Measurements from ENCODE around the gene MSL3B.

DNA sequence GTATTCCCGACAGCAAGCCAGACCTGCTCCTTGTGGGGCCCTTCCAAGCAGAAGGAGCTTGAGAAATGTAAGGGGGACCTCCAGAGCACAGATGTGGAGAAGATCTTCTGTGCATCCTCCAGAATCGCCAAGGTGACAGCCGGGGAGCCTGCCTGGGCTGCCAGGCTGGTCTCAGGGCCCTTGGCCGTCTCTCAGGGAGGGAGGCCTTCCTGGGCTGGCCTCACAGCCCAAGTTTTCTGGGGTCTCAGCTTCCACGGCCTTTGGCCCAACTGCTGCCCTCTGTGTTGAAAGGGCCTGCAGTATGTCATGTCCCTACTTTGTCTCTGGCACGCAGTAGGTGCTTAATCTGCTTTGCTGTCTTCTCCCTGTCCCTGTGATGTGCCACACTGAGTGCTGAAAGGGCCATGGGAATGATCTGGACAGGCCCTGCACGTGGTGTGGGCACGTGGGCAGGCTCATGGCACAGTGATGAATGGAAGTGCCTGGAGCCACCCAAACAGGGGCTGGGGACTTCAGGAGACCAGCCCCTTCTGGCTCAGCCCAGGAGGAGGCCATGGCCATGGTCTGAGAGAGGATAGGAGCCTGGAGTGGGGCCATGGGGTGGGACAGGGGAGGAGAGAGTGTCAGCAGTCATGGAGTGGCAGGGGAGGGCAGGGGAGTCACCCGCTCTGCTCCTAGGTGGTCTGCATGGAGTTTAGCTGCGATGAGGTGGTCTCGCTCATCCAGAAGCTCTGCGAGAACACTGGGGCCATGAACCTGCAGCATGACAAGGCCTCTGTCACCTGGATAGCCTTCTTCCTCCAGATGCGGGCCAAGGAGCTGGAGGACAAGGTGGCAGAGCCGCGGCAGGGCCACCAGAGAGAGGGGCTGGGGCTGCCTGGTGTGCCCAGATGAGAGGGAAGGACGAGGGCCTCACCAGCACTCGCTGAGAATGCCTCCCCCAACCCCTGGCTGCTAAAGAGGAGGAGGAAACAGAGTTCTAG lies 49.3 kb downstream of the MSL3B start:
- TF ChIP-seq FOXA1 (IDR thresholded peaks at IDR 0.05) (no peak), FOXM1 (IDR thresholded peaks at IDR 0.05; ENCODE audit: borderline replicate concordance) (no peak), FOXK2 (IDR thresholded peaks at IDR 0.05) (no peak), ARNT (IDR thresholded peaks at IDR 0.05) (no peak), ELF4 (IDR thresholded peaks at IDR 0.05) (no peak), TARDBP (IDR thresholded peaks at IDR 0.05) (no peak), BHLHE40 (IDR thresholded peaks at IDR 0.05; ENCODE audit: borderline replicate concordance) (no peak), CTBP1 (IDR thresholded peaks at IDR 0.05; ENCODE audit: borderline replicate concordance) (no peak), SP1 (IDR thresholded peaks at IDR 0.05) (no peak), SUZ12 (IDR thresholded peaks at IDR 0.05) (no peak), L3MBTL2 (conservative IDR thresholded peaks at IDR 0.05) (no peak), HDGF (IDR thresholded peaks at IDR 0.05; ENCODE audit: borderline replicate concordance) (no peak), NFRKB (IDR thresholded peaks at IDR 0.05) (no peak)
- TF ChIP-seq, protein P1, sequence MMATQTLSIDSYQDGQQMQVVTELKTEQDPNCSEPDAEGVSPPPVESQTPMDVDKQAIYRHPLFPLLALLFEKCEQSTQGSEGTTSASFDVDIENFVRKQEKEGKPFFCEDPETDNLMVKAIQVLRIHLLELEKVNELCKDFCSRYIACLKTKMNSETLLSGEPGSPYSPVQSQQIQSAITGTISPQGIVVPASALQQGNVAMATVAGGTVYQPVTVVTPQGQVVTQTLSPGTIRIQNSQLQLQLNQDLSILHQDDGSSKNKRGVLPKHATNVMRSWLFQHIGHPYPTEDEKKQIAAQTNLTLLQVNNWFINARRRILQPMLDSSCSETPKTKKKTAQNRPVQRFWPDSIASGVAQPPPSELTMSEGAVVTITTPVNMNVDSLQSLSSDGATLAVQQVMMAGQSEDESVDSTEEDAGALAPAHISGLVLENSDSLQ (IDR thresholded peaks at IDR 0.05) = no peak
